GM19193 (cell line): ENCODE measurements around the gene KIF12.

Source experiments
- POLR2A ChIP-seq: IDR thresholded peaks from 4 replicates; pipeline ENCODE4 v1.6.1; 2011; ENCODE audit not compliant: insufficient read depth, insufficient read length; ENCODE audit errors: extremely low read depth

The KIF12 gene

GRCh38 chr9:114055894-114056293 is 43.2 kb downstream of the KIF12 start:
- no peak for TF ChIP-seq POLR2A

- TF ChIP-seq POLR2A, result no peak
These were observed 44.0 kb downstream of the KIF12 start for GRCh38 chr9:114055061-114055460.

DNA sequence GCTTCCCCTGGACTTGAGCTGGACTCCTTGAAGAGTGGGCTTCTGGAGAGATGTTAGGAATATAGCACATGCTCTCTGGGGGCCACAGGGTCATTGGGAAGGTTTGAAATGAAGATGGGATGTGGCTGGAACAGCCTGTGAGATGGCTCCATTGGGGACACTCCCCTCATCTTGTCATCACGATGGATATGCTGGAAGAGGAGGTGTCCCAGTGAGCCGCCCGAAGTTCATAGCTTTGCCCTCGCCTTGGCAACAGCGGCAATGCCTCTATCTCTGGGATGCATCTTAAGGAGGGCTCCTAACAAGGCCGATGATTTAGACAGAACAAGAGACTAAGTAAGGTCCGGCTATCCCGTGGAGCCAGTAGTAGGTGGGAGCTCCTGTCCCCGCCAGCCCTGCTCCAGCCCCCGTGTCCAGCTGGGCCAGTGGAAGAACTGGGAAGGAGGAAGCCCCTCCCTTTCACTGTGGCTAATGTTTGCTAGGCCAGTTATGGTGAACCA is 44.9 kb downstream of the KIF12 start:
- TF ChIP-seq POLR2A, result no peak

DNA sequence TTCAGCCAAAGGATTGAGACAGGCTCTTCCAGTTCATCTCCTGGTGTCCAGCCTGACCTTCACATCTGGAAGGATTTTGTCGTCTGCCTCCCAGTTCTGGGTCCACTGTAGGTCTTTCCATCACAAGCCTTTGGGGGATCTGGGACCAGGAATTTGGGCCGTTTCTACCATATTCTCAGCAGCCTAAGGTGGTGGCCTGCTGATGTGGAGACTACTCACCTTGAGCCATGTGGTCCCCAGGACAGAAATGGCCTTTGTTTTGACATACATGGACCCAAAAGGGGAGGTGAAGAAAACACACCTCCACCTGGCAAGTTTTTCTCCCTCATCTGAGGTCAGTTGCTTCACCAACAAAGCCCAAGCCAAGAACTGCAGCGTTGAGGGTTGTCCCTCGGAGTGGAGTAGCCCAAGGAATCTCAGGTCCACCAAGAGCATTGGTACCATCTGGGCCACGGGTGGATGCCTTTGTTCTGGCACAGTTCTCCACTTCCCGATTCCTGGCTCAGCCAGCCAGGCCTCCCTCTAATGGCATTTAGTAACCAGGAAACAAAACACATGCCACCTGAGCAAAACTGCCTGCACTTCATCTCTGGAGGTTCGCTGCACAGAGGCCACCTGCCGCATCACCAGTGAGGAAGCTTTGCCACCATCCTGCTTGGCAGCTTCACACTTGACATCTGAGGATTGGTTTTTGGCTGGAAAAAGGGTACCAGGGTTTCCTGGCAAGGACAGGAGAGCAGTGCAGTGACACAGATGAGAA is 45.7 kb downstream of the KIF12 start:
- TF ChIP-seq POLR2A, result no peak

DNA sequence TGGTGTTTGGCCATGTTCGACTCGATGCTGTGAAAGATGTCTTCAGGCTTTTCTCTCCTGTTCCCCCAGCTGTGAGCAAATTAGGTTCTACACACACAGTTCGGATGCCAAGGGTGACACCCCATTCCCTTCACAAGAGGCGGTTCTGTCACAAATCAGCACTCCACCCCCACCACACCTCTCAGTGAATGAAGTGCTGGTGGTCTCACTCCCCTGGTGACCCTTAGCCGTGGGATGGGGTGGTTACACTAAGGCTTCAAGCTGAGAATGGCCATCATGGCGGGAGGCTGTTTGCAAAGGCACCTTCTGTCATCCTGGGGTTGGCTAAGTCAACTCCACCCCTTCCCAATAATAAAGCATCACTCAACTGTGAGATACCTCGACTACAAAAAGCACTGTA is 47.4 kb downstream of the KIF12 start:
- TF ChIP-seq POLR2A, result no peak

DNA sequence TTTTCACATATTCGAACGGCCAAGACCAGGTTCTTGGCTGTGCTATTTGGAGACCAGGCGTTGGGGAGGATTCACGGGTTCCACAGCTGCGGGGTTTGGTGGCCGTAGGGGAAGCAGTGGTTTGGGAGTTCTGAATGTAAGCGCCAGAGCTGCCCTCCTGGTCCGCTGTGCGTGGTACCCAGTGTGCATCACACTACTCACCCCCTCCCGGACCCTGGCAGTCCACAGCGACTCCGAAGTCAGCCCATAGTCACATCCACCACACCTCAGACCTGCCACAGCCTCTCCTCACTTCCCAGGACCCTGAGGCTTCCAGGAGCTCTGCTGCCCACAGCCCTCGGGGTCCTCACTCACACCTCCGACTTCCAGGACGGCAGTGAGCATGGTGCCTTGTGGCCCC is 47.8 kb downstream of the KIF12 start:
- no peak for TF ChIP-seq POLR2A

GRCh38 chr9:114050646-114051045 is 48.4 kb downstream of the KIF12 start:
- TF ChIP-seq POLR2A, result no peak

DNA sequence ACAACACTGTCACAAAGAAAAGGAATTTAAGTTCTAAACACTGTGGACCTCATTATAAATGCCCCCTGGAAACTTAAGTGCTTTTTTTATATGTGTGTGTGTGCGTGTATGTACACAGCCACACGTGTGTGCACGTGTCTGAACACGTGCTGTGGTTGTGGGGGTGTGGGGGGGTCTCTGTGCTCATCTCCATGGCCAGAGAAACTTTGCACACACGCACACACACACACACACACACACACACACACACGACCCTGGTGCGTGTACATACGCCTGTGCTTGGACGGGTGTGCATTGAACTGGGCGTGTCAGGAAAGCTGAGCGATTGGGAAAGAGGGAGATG is 48.9 kb downstream of the KIF12 start:
- no peak for TF ChIP-seq POLR2A

DNA sequence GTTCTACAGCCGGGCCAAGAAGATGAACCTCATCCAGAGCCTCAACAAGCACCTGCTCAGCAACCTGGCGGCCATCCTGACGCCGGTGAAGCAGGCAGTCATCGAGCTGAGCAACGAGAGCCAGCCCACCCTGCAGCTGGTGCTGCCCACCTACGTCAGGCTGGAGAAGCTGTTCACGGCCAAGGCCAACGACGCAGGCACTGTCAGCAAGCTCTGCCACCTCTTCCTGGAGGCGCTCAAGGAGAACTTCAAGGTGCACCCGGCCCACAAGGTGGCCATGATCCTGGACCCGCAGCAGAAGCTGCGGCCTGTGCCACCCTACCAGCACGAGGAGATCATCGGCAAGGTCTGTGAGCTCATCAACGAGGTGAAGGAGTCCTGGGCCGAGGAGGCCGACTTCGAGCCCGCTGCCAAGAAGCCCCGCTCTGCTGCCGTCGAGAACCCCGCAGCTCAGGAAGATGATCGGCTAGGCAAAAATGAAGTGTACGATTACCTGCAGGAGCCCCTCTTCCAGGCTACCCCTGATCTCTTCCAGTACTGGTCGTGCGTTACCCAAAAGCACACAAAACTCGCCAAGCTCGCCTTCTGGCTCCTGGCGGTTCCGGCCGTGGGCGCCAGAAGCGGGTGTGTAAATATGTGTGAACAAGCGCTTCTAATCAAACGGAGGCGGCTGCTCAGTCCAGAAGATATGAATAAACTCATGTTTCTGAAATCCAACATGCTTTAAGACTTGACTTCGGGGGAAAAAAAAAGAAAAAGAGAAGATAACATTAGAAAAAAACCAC is 49.5 kb downstream of the KIF12 start:
- no peak for TF ChIP-seq POLR2A

GRCh38 chr9:114048533-114049415 is 50.3 kb downstream of the KIF12 start:
- TF ChIP-seq POLR2A, result no peak

DNA sequence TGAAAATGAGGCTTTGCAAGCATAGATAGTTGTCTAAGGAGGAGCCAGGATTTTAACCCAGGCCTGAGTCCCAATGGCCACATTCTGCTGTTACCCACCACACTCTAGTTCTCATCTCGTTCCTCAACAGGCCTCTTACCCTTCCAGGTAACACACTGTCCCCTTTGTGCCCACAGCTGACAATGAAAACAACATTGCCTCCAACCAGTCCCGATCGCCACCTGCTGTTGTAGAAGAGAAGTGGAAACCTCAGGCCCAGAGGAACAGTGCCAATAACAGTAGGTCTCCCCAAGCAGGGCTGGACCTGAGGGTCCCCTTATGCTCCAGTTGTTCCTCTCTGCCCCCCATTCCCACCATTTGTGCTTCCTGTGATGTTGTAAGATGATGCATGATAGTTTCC is 51.4 kb downstream of the KIF12 start:
- TF ChIP-seq POLR2A, result no peak

- TF ChIP-seq POLR2A, result no peak
These were observed 52.2 kb downstream of the KIF12 start for GRCh38 chr9:114046875-114047274.

GRCh38 chr9:114046237-114046755 is 52.8 kb downstream of the KIF12 start:
- no peak for TF ChIP-seq POLR2A
